ACHN (cell line): ENCODE measurements around the gene CCNJL.

Experiments
- DNase-seq: peaks from one replicate; pipeline ENCODE4 v3.0.0-alpha.2; 2015
- in situ Hi-C: cut with HindIII; loops from 2 replicates; pipeline ENCODE4 v1.10.0; 2017; ENCODE audit warnings: low sequenced_read_pairs, low pct_ligation_motif_present, low pct_unique_long_range_greater_than_20kb

Gene CCNJL, protein sequence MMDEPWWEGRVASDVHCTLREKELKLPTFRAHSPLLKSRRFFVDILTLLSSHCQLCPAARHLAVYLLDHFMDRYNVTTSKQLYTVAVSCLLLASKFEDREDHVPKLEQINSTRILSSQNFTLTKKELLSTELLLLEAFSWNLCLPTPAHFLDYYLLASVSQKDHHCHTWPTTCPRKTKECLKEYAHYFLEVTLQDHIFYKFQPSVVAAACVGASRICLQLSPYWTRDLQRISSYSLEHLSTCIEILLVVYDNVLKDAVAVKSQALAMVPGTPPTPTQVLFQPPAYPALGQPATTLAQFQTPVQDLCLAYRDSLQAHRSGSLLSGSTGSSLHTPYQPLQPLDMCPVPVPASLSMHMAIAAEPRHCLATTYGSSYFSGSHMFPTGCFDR

DNA sequence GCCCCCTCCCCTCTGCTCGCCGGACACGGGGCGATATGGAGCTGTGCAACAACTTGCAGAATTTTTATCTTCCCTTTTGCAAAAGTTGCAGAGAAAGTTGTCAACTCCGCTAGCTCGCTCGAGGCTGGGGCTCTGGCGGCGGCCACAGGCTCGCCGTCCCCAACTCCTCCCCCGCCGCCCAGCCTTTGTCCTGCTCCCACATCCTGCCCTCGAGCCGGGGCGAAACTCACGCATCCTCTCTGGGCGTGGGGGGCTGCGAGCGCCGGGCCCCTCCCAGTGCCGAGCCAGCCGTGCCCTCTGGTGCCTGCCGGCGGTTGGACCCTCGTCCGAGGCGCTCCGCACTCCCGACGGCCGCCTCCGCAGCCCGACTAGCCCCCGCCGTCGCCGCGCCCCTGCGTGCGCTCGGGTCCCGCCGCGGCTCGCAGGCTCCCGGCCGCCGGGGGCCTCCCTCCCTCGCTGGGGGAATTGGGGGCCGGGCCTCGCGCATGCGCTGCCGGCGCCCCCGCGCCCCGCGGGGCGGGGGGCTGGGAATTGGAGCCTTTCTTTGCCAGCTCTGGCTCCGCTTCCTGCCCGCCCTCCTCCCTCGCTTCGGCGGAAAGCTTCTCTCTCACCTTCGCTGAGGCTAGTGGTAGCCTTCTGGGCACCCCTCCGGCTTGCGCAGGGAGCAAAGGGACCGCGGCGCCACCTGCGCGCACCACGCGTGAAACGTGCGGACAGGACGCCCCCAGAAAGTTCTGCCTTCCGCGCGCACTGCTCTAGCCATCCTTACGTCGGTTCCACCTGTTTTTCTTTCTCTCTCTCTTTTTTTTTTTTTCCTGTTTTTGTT is at the start of gene CCNJL:
CCNJL (minus strand) TSS at position 431 of the 826 bp plus-strand sequence. CDS start 641 bp downstream, outside the sequence.
- in situ Hi-C loops, result no loop called here
- peak; percentile 72 for DNase-seq

DNA sequence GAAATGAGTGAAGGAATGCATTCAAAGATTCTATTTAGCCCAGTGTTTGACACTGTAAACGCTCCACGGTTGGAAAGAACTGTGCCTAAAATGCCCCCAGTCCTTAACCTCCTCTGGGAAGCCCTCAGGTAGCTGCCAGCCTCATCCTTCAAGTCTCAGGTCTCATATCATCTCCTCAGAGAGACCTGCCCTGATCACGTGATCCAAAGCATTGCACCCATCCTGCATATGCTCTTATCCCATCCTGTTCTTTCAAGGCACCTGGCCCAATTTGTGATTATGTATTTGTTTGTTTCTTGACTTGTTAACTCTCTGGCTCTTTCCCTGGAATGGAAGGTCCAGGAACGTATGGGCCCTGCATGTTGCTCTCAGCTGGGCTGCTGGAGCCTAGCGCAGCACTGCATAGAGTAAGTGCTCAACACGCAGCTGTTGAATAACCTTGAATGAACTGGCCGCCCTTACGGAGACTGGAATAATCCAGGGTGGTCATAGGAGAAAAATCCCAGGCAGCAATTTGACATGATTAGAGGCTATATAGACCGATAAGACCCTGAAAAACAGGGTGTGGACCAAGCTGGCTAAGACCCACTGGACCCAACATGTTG is 49.4 kb upstream of the CCNJL start:
- in situ Hi-C loops, result no loop called here
- DNase-seq, result no peak

DNA sequence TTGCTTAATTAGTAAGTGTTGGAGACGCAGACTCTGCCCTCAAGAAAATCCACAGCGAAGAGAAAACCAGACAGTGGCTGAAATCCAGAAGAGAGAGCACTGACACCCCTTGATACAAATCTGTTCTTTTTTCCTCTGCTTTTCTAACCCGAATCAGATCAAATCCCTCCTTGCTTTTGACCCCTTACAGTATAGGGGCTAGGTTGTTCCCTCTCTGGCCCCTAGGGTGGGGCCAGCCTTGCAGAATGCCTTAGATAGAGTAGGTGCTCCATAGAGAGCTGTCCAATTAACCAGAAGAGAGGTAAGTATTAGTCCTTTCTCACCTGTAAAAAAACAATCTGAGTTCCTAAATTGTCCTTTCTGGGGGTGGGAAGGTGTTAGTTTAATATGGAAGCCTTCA is 47.9 kb upstream of the CCNJL start:
- no peak for DNase-seq
- in situ Hi-C loops, result no loop called here

DNA sequence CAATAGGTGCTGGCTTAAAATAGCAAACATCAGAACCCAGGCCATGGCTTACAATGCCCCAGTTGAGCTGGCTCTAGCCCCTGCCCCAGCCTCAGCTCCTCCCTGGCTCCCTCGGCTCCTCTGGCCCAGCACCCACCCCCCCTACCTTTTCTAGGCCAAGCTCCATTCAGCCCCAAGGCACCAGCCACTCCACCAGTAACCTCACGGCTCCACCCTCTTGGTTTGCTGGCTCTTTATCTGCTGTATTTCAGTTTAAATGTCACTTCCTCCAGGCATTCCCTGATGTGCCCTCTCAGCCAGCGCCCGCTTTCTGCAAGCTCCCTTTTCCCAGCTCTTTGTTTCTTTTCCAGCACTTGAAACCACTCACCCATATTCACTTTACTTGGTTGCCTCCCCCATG is 47.5 kb upstream of the CCNJL start:
- DNase-seq, result no peak
- in situ Hi-C loops, result no loop called here

DNA sequence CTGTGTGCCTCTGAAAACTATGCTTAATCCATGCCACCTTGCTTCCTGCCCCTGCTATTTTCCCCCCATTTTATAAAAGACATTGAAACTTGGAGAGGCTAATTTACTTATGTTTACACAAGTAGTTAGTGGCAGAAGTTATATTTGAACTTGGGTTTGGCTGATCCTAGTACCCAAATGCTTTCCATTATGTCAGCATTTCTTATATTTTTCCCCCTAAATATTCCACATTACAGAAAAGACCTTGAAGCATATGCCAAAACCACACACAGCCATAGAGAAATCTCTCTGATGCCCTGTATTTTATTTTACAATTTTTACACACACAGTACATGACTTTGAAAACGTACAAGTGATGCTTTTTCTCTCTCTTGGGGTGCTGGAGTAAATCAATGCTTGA is 46.9 kb upstream of the CCNJL start:
- no peak for DNase-seq
- in situ Hi-C loops, result no loop called here

DNA sequence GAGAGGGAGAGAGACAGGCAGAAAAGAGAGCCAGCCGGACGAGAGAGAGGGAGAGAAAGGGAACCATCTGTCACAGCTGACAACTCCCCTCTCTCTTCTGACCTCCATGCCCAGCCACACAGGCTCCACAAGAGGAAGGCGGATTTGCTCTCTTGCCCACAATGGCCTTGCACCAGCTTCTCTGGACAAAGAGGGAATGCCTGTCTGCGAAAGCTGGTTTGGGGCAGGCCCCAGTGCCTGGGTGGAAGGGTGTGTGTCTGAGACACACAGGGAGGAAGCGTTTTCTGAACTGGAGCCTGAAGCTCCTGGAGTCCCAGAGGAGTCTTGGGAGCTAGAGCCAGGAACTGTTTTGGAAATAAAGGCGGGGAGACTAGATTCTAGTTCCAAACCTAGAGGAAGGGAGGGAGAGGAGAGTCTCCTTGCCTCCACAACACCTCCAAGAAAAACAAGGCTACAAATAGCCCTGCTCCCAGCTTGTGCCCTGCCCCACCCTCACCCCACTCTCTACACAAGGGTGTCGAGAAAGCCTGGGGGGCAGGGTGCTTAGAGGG is 45.6 kb upstream of the CCNJL start:
- in situ Hi-C loops, result no loop called here
- DNase-seq, result no peak

DNA sequence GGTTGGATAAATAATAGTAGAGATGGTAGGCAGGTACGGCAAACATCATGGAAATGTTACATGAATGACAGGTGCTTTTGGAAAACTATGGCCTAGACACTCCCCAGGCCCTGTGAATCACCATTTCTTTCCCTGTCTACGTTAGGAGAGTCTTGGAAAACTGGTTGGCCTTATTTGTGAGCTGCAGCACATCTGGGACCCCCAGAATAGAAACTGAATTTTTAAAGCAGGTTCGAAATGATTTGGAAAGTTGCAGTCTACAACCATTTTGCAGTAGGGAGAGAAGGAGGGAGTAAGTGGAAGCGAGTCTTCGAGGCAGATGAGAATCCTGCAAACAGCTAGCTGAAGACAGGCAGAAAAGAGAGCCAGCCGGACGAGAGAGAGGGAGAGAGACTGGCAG is 45.0 kb upstream of the CCNJL start:
- in situ Hi-C loops, result no loop called here
- DNase-seq, result no peak

DNA sequence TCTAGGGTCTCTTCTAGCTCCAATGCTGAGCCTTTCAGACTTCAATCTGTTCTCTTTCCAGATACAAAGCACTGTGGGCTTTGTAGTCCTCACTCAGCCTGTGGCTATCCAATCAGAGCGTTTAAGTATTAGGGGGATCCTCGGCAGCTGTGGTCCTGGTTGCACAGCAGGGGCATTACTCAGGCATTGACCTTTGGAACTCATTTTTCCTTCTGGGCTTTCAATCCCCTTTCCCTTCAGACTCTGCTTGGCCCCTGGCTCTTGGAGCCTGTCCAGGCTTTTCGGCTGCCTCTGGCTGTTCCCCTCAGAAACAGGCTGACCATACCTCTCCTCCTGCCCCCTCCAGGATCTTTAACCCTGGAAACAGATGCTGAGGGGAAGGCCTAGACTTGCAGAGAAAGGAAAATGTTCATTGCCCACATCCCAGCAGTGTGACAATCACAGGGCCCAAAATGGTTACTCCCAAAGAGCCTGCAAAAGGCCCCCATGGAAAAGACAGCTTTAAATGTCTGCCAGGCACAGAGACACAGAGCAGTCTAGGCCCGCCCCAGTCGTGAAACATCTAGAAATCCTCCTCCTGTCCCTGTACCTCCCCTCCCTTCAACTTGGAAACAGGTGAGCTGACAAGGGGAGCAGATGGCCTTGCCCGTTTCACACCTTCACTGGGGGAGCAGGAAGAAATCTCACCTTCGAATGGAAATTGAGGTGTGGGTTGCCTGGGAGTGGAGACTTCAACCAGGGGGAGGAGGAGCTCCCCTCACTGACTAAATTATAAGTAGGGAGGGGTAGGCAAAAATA is 44.4 kb upstream of the CCNJL start:
- in situ Hi-C loops, result no loop called here
- DNase-seq, result no peak

DNA sequence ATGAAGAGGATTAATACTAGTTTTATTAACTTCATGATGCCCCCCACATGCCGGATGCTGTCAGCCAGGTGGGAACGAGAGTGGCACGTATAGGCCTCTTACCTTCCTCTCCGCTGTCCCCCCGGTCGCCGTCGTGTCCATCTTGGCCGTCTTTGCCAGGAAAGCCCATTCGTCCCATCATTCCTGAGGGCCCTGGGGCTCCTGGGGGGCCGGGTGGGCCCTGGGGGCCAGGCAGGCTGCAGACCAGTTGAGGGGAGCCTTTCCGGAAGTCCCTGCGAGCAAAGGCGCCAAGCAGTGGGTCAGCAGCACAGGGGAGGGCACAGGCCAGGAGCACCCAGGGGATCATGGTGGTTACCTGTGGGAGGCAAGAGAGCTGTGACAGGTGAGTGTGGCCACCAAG is 42.3 kb upstream of the CCNJL start:
- in situ Hi-C loops, result no loop called here
- no peak for DNase-seq

DNA sequence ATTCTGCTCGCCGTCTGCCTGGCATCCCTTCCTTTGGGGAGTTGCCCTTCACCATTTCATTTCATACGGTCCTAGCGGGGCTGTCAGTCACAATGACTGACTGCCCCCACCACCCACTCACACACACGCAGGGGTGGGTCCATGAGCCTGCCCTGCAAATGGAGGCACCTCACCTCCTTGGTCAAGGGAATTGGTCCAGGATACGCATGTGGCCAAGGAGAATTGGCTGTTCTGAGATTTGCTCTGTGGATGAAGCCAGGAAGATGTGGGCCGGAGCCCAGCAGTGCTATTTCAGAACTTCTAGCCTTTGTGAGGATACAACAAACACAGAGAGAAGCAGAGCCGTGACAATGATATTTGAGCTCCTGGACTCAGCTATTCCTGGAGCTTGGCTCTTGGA is 41.0 kb upstream of the CCNJL start:
- no peak for DNase-seq
- in situ Hi-C loops, result no loop called here

DNA sequence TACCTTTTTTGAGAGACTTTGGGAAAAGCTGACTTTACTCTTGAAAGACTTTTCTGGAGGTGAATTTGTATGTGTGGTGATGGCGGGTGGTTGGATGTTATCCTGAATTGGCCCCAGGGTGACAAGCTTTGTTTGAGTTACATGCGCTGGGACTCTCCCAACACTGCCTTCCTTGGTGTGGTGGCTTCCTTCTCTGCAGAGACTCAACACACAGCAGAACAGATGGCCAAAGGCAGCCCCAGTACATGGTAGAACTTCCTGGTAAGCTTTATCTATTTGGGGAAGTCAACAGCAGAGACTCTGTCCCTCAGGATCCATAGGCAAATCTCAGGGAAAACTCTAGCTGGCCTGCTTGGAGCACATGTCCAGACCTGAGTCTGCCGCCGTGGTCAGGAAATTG is 39.9 kb upstream of the CCNJL start:
- DNase-seq, result no peak
- in situ Hi-C loops, result no loop called here

DNA sequence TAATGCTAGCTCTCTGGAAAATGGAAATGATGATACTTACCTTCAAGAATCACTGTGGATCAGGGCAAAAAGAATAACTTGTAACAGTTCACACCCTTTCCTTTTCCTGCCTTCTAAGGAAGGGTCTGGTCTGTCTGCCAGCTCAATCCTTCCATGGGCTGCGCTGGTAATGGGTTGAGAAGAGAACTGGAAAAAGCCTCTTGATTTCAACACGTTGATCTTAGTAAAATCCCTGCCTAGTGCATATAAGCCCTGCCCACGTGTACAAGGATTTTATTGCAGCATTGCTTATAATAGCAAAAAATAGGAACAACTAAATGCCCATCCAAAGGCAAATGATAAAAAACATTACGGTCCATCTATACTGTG is 37.6 kb upstream of the CCNJL start:
- no peak for DNase-seq
- in situ Hi-C loops, result no loop called here

DNA sequence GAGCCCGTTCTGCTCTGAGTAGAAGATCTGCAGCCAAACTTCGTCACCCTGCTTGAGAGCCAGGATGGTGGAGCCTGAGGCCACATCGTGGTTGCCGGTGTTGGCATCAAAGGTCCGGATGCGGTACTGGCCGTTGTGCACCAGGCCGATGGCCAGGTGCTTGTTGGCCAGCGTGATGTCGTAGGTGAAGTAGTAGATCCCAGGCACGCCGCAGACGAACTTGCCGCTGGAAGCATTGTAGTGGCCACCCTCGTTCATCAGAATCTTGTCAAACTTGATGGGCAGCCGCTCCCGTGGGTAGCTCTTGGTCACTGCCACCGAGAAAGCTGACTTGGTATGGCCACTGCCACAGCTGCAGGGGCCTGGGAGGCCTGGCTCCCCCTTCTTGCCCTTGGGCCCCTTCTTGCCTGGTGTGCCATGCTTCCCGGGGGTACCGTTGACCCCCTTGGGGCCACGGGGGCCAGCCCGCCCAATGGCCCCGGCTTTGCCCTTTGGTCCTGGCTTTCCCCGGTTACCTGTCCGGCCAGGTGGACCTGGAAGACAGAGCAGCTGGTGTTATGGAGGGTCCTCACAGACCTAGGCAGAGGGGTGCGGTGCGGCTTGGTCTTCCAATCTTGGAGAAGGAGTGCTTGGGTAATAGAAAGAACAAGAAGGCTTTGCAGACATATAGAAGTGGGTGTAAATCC is 37.0 kb upstream of the CCNJL start:
- in situ Hi-C loops, result no loop called here

DNA sequence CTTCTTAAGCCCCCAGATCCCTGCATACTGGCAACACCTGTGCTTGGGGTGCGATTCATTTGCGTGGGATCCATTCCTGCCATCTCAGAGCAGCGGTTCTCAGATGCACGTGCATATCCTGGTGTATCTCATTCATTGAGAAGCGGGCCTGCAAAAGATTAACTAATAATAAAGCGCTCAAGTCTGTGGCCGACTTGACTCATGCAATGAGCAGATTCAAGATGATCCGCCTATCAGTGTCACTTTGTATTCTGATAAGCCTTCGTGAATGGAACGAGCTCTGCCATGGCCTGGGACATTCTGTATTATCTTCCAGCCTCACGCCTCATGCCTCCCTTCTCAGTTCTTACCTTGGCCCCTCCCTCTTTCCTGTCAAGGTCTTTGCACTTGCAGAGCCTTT is 35.7 kb upstream of the CCNJL start:
- in situ Hi-C loops, result no loop called here
- DNase-seq, result no peak

More for the DNA sequence above, 37.0 kb upstream of the CCNJL start:
- no peak for DNase-seq

DNA sequence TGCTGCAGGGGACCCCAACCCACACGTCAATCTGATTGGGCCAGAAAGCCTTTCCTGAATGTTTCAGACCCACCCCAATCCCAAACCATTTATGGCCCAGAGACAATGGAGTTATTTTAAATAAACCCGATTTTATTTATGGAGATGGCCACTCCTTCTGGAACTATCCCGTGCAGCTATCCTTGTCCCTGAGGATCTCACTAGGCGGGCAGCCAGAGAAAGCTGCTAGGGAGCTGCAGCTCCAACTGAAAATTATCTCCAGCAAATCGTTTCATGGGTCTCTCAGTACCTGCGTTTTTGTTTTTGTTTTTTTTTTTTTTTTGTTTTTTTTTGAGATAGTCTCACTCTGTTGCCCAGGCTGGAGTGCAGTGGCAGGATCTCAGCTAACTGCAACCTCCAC is 35.1 kb upstream of the CCNJL start:
- in situ Hi-C loops, result no loop called here
- no peak for DNase-seq

DNA sequence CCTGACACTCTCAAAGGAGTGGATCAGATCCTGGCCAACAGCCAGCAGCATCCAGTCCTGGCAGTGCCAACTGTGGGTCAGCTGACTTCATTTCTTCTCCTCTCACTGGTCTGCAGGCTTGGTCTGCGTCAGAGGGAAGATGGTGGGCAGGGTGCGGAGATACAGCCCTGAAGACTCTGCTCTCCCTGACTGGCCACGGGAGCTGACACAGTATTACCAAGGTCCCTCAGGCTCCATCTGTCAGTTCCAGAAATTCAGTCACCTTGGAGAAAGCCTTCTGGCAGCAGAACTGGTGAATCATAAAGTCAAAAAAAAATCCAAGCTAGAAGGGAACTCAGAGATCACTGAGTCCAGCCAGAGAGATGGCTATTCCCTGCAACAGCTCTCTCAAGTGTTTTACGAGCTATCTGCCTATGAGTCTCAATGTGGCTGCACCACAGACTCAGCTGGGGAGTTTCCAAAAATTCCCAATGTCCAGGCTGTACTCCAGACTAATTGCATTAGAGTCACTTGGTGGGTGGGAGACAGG is 30.1 kb upstream of the CCNJL start:
- peak; percentile 14 for DNase-seq
- in situ Hi-C loops, result no loop called here

DNA sequence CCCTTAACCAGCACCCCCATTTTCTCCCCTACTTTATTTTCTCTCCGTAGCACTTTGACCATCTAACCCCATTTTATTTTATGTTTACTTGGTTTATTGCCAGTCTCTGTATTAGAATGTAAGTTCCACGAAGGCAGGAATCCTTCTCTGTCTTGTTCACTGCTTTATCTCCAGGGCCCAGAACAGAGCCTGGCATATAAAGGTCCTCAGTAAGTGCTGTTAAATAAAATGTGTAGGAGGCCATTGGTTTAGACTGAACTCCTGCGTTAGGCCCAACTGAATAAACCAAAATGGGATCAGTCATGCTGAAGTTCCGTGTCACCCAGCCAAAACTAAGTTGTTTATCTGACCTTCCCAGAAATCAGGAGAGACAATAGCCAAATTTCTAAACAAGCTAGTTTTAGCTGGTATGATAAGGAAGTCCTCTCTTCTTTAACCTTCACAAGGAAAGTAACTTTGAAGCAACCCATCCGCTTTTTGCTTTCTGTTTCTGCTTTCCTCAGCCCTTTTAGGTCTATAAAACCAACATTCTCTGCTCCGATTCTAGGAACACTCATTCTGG is 29.0 kb upstream of the CCNJL start:
- in situ Hi-C loops, result no loop called here
- DNase-seq, result no peak
